Fibroblast of skin of left quadriceps (primary cell): Measurements from ENCODE around the gene ZSWIM8.
"Not testable (repeated sequence)": the region's sequence is repeated elsewhere in the genome, so short reads cannot be mapped to it uniquely, and the experiment has no call there.

Experiments
- DNase-seq, 2 experiments: peaks; one replicate each; pipeline ENCODE4 v3.0.0-alpha.2; 2013; ENCODE audit warnings: low read depth in 2 of 2

The ZSWIM8 gene

DNA sequence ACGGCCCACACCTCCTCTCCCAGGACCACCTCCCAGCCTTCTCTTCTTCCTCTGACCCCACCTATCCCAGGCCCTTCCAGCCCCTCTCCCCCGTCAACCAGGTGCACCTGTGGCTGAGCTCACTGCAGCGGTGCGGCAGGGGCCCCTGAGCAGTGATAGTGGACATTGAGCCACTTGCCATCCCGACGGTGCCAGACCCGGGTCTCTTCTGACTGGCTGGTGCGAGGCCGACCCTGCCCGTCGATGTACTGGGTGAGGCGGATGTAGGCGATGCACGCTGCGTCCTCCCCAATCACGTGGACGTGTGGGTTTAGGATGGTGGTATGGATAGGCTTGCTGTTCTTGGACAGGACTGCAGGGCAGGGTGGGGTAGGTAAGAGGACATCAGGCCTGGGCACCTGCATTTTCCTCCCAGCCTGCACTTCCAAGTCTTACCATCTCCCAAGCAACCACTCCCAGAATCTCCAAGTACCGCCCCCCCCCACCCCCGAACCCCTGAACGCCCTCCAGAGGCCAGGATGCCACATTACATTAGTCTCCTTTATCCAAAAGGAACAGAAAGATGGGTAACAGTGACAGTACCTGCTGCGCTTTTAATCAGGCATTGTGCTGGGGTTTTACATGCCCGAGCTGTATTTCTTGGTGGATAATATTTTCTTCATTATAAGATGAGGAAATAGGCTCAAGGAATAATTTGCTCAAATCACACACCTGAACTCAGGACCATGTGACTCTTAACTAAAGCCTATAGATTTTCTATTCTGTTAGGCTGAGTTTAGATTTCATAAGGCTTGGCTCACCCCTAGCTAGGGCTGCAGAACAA, 29.7 kb downstream of the ZSWIM8 start:
- no peak for DNase-seq

- no peak for DNase-seq
Observed at GRCh38 chr10:73815719-73816030, 30.3 kb downstream of the ZSWIM8 start.

DNA sequence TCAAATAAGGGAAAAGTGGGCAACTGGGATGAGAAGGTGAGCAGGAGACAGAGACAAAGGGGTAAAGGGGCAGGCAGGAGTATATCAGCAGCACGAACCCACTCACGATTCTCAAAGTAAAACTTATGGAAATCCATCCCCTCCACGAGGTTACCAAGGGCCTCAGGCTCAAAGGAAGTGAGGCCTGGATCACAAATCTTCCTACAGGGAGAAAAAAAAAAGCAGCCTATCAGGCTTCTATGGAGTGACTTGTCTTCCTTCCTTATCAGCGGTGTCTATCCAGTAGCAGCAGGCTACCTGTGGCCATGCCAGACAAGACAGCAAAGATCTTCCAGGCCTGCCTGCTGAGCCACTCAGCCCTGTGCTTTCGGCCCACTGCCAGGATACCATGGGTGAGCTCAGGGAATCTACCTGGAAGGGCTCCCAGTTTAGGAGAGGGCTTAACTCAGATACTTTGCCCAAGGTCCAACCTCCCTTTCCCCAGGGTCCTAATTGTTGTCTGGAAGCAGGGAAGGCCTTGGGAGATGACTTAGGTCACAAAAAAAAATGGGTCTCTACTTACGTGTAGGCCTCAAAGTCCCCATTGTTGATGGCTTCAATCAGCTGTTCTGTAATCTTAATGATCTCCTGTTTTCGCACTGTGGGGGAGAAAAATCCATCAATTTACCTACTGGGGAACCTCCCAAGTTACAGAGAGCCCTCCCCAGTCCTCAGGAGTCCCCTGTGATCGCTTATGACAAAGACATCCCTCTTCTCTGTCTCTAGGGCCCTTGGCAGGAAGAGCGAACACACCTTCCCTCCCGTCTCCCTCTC, 31.7 kb downstream of the ZSWIM8 start:
- no peak for DNase-seq

- DNase-seq = no peak
Observed at GRCh38 chr10:73817826-73818225, 32.4 kb downstream of the ZSWIM8 start.

DNA sequence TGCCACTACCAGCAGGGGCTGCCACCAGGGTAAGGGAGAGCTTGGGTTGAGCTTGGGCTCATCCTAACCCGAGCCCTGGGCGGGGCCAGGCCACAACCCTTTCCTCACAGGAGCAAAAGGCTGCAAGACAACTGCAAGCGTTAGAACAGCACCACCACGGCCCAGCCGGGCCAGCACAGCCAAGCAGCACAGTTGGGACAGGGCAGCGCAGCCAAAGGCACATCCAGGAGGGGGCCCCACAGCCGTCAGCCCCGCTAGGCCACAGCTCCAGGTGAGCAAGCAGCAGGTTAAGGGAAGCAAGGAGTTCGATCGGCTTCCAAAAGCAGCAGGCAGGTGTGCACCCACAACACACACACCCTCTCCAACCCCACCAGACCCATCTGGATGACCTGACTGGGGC, 33.0 kb downstream of the ZSWIM8 start:
- no peak for DNase-seq

- no peak for DNase-seq
Observed at GRCh38 chr10:73819081-73819480, 33.7 kb downstream of the ZSWIM8 start.

GRCh38 chr10:73819513-73820093, 34.2 kb downstream of the ZSWIM8 start:
- DNase-seq = no peak

- DNase-seq = no peak
Observed at GRCh38 chr10:73823391-73823790, 38.0 kb downstream of the ZSWIM8 start.

DNA sequence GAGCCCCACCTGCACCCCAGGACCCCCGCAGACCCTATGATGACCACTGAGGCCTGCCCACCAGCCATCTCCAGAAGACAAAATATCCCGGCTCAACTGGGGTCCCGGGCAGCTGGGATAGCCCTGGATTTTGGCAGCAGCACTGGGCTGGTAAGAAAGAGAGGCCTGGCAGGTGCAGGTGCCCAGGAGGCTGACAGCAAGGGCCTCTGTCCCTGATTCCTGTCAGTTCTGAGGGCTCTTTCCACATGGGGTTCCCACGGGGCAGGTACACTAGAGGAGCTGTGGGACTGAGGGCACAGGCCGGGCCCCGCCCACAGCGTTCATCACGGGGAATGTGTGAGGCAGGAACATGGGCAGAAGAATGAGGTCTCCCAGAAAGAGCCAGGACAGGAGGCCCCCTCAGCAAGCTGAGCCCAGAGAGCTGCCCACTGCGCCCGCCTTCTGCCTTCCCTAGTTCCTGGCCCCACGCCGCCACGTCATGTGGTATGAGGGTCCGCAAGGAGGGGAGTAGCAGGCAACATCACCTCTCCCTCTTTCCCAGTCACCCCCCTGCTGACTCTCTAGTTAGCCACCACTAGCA, 38.8 kb downstream of the ZSWIM8 start:
- no peak for DNase-seq

GRCh38 chr10:73827346-73828089, 42.1 kb downstream of the ZSWIM8 start:
- no peak for DNase-seq

DNA sequence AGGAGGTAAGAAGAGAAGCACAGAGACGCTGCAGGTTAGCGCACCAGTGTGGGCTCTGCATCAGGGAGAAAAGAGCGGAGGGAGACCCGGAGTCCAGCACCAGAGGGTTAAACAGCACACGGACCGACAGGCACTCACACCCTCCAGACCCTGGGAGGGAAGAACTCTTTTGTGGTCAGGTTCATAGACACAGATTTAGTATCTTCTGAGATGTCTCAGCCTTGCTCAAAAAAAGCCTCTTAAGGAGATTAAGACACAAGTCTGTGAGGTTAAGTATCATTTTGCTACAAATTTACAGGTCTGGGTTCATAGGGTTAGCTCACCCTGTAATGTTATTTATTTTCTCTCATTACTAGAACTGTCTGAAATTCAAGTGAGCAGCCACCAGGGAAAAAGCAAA, 42.8 kb downstream of the ZSWIM8 start:
- no peak for DNase-seq

- not testable (repeated sequence) for DNase-seq
Observed at GRCh38 chr10:73829090-73829489, 43.7 kb downstream of the ZSWIM8 start.

- DNase-seq = no peak
Observed at GRCh38 chr10:73836427-73836980, 51.1 kb downstream of the ZSWIM8 start.

DNA sequence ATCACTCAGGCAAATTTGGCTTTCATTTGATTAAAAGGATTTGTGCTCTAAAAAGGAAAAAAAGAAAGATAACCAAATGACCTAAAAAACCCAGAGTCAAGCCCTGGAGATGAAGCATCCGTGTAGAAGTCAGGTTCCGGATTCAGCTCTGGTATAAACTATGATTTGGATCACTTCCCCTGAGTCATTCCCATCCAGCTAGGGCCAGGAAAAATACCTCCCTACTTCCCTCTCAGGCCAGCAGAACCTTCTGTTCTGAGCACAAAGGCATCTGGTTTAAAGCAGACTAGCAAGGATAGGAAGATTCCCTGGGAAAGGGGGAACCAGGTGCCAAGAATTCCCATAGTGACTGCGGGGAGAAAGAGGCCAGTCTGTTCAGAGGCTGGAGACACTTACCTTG, 51.7 kb downstream of the ZSWIM8 start:
- DNase-seq = no peak

DNA sequence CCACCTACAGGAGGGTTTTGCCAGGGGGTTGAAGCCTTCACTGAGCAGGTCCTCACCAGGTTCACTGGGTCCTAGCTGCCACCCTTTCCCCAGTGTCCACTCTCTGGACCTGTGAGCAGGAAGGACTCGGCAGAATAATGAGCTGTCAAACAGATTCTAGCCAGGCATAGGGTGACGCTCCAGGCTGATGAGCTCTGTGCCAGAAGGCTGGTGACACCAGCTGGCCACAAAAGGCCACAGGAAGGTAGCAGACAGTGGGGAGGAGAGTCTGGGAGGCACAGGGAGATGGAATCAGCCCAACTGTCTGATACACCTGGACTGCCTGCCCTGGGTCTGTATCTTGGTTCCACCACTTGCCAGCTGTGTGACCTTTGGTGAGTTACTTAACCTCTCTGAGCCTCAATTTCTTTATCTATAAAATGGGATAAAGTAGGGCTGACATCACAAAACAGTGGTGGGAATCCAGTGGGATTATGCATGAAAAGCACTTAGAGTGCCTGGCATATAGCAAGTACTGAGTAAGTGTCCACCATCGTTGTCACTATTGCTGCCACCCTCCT, 52.7 kb downstream of the ZSWIM8 start:
- no peak for DNase-seq

GRCh38 chr10:73838827-73839226, 53.4 kb downstream of the ZSWIM8 start:
- DNase-seq = no peak

GRCh38 chr10:73839276-73839966, 54.0 kb downstream of the ZSWIM8 start:
- DNase-seq = no peak

- DNase-seq = no peak
Observed at GRCh38 chr10:73840056-73840402, 54.6 kb downstream of the ZSWIM8 start.

GRCh38 chr10:73840403-73841060, 55.1 kb downstream of the ZSWIM8 start:
- no peak for DNase-seq

DNA sequence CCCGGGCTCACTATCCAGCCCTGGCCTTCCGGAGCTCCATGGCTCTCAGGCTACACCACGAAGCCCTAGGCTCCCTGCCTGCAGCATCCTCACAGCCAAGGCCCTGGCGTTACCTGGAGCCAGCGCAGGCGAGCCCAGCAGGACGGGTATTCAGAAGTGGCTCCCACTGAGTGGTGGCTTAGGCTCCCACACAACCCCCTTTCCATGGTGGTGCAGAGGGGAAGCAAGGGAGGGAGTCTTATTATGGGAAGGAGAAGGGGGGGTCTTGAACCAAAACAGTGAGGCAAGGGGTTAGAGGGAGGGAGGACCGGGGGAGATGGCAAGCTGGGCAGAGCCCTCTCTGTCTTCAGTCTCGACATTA, 55.6 kb downstream of the ZSWIM8 start:
- DNase-seq = no peak
